Activated T-helper 2 cell treated with anti-CD3 and anti-CD28 coated beads, Interferon-gamma antibody, Interleukin-2, Interleukin-4, amounts not matched to agents 10 μg/mL and 5 μg/mL and 100 μg/mL, durations not matched to agents 14 hours and 24 hours and 36 hours (primary cell): ENCODE measurements around the gene GIGYF2. TPM values are rescaled to one million over a fixed set of nuclear protein-coding genes. Genes with fewer than 3 reads are reported as not detected.

ENCODE experiments used
- DNase-seq: peaks from one replicate; pipeline ENCODE4 v3.0.0; 2021; ENCODE audit warnings: low spot score
- H3K27ac Mint-ChIP-seq: one replicate; pipeline ENCODE4 v1.8.0; 2021; ENCODE audit warnings: mixed read lengths
- H3K27me3 Mint-ChIP-seq: one replicate; pipeline ENCODE4 v1.8.0; 2021; ENCODE audit warnings: low read depth, mixed read lengths
- H3K36me3 Mint-ChIP-seq: one replicate; pipeline ENCODE4 v1.8.0; 2021; ENCODE audit warnings: low read depth, mixed read lengths
- H3K4me1 Mint-ChIP-seq: one replicate; pipeline ENCODE4 v1.8.0; 2021; ENCODE audit warnings: low read depth, mixed read lengths
- H3K4me3 Mint-ChIP-seq: one replicate; pipeline ENCODE4 v1.8.0; 2021; ENCODE audit warnings: low read depth, mild to moderate bottlenecking, moderate library complexity, mixed read lengths
- H3K9me3 Mint-ChIP-seq: one replicate; pipeline ENCODE4 v1.8.0; 2021; ENCODE audit warnings: mixed read lengths
- intact Hi-C: fragments of 100-400 bp; cut with micrococcal nuclease; formaldehyde crosslinking; loops from one replicate; pipeline ENCODE4 v1.15.1; 2023
- total RNA-seq: library from RNA; stranded (reverse); gene quantifications from 2 replicates; pipeline ENCODE4 v1.2.3, GENCODE V29; 2022

GIGYF2 gene
- total RNA-seq, 1 donor from 2014 or later: 64.7 TPM

- no peak for DNase-seq
- H3K9me3 Mint-ChIP-seq: no peaks in the 10 kb centered on the region
- no peaks in the 10 kb centered on the region for H3K4me1 Mint-ChIP-seq
- no peak overlapping the region for H3K4me3 Mint-ChIP-seq
- no peak overlapping the region for H3K27ac Mint-ChIP-seq
- H3K36me3 Mint-ChIP-seq: no peaks in the 10 kb centered on the region
- no peaks in the 10 kb centered on the region for H3K27me3 Mint-ChIP-seq
- intact Hi-C loops: no loop called here
These were observed 187.6 kb downstream of the GIGYF2 start for GRCh38 chr2:232884549-232885263.

GRCh38 chr2:232885264-232885961 is 188.3 kb downstream of the GIGYF2 start:
- no peaks in the 10 kb centered on the region for H3K27me3 Mint-ChIP-seq
- H3K4me3 Mint-ChIP-seq: no peak overlapping the region
- DNase-seq: no peak
- no peaks in the 10 kb centered on the region for H3K9me3 Mint-ChIP-seq
- no peak overlapping the region for H3K27ac Mint-ChIP-seq
- intact Hi-C loops: no loop called here
- no peaks in the 10 kb centered on the region for H3K36me3 Mint-ChIP-seq
- no peaks in the 10 kb centered on the region for H3K4me1 Mint-ChIP-seq

GRCh38 chr2:232886176-232886575 is 189.0 kb downstream of the GIGYF2 start:
- H3K4me1 Mint-ChIP-seq: peaks cover 3% of the 10 kb centered on the region
- no peak overlapping the region for H3K4me3 Mint-ChIP-seq
- no peaks in the 10 kb centered on the region for H3K36me3 Mint-ChIP-seq
- no peaks in the 10 kb centered on the region for H3K9me3 Mint-ChIP-seq
- H3K27me3 Mint-ChIP-seq: no peaks in the 10 kb centered on the region
- no peak overlapping the region for H3K27ac Mint-ChIP-seq
- DNase-seq: no peak
- intact Hi-C loops: no loop called here

GRCh38 chr2:232886632-232887031 is 189.5 kb downstream of the GIGYF2 start:
- Mint-ChIP-seq H3K4me3 (no peak overlapping the region), H3K9me3 (no peaks in the 10 kb centered on the region), H3K4me1 (peaks cover 5% of the 10 kb centered on the region), H3K27ac (no peak overlapping the region), H3K36me3 (no peaks in the 10 kb centered on the region), H3K27me3 (no peaks in the 10 kb centered on the region)
- intact Hi-C loops: no loop called here
- no peak for DNase-seq

- Mint-ChIP-seq H3K4me1 (peaks cover 5% of the 10 kb centered on the region), H3K27ac (no peak overlapping the region), H3K27me3 (no peaks in the 10 kb centered on the region), H3K9me3 (no peaks in the 10 kb centered on the region), H3K4me3 (no peak overlapping the region), H3K36me3 (no peaks in the 10 kb centered on the region)
- intact Hi-C loops: no loop called here
- DNase-seq: no peak
These were observed 190.2 kb downstream of the GIGYF2 start for GRCh38 chr2:232887171-232887850.

GRCh38 chr2:232888099-232888836 is 191.1 kb downstream of the GIGYF2 start:
- no peak for DNase-seq
- Mint-ChIP-seq H3K36me3 (no peaks in the 10 kb centered on the region), H3K27me3 (no peaks in the 10 kb centered on the region), H3K4me1 (peaks cover 5% of the 10 kb centered on the region), H3K27ac (no peak overlapping the region), H3K9me3 (no peaks in the 10 kb centered on the region), H3K4me3 (no peak overlapping the region)
- intact Hi-C loops: no loop called here

GRCh38 chr2:232888839-232889529 is 191.9 kb downstream of the GIGYF2 start:
- Mint-ChIP-seq H3K27ac (no peak overlapping the region), H3K36me3 (no peaks in the 10 kb centered on the region), H3K4me1 (peaks cover 5% of the 10 kb centered on the region), H3K4me3 (no peak overlapping the region), H3K9me3 (no peaks in the 10 kb centered on the region), H3K27me3 (no peaks in the 10 kb centered on the region)
- intact Hi-C loops: no loop called here
- DNase-seq: no peak

GRCh38 chr2:232889876-232890401 is 192.8 kb downstream of the GIGYF2 start:
- H3K4me1 Mint-ChIP-seq: peaks cover 5% of the 10 kb centered on the region
- H3K4me3 Mint-ChIP-seq: no peak overlapping the region
- H3K27me3 Mint-ChIP-seq: no peaks in the 10 kb centered on the region
- DNase-seq: no peak
- intact Hi-C loops: loop anchor here (10.0 kb wide), 1 partner anchor 175 kb away; the partner anchor contains the start of gene INPP5D
- no peaks in the 10 kb centered on the region for H3K9me3 Mint-ChIP-seq
- no peaks in the 10 kb centered on the region for H3K36me3 Mint-ChIP-seq
- no peak overlapping the region for H3K27ac Mint-ChIP-seq

GRCh38 chr2:232890536-232890895 is 193.4 kb downstream of the GIGYF2 start:
- H3K36me3 Mint-ChIP-seq: no peaks in the 10 kb centered on the region
- intact Hi-C loops: loop anchor here (10.0 kb wide), 1 partner anchor 174 kb away; the partner anchor contains the start of gene INPP5D
- H3K9me3 Mint-ChIP-seq: no peaks in the 10 kb centered on the region
- H3K4me1 Mint-ChIP-seq: peaks cover 5% of the 10 kb centered on the region
- no peak for DNase-seq
- H3K27me3 Mint-ChIP-seq: no peaks in the 10 kb centered on the region
- H3K4me3 Mint-ChIP-seq: no peak overlapping the region
- H3K27ac Mint-ChIP-seq: no peak overlapping the region

- Mint-ChIP-seq H3K36me3 (no peaks in the 10 kb centered on the region), H3K4me3 (no peak overlapping the region), H3K27ac (no peak overlapping the region), H3K4me1 (peaks cover 5% of the 10 kb centered on the region), H3K27me3 (no peaks in the 10 kb centered on the region), H3K9me3 (no peaks in the 10 kb centered on the region)
- DNase-seq: no peak
- intact Hi-C loops: loop anchor here (10.0 kb wide), 1 partner anchor 174 kb away; the partner anchor contains the start of gene INPP5D
These were observed 193.9 kb downstream of the GIGYF2 start for GRCh38 chr2:232890896-232891601.

GRCh38 chr2:232891621-232892071 is 194.5 kb downstream of the GIGYF2 start:
- Mint-ChIP-seq H3K4me3 (no peak overlapping the region), H3K27me3 (no peaks in the 10 kb centered on the region), H3K4me1 (peaks cover 7% of the 10 kb centered on the region), H3K9me3 (no peaks in the 10 kb centered on the region), H3K36me3 (no peaks in the 10 kb centered on the region), H3K27ac (no peak overlapping the region)
- intact Hi-C loops: loop anchor here (10.0 kb wide), 1 partner anchor 173 kb away; the partner anchor contains the start of gene INPP5D
- DNase-seq: no peak
